NOMO-1 treated with DMSO at 0.1 percent for 48 hours (cell line): Measurements from ENCODE around the gene PDZD4.

ENCODE experiments used
- DNase-seq: peaks from one replicate; lab custom pipeline; 2025; ENCODE audit not compliant: unreplicated experiment; lab: John Stamatoyannopoulos, UW

The PDZD4 gene, protein sequence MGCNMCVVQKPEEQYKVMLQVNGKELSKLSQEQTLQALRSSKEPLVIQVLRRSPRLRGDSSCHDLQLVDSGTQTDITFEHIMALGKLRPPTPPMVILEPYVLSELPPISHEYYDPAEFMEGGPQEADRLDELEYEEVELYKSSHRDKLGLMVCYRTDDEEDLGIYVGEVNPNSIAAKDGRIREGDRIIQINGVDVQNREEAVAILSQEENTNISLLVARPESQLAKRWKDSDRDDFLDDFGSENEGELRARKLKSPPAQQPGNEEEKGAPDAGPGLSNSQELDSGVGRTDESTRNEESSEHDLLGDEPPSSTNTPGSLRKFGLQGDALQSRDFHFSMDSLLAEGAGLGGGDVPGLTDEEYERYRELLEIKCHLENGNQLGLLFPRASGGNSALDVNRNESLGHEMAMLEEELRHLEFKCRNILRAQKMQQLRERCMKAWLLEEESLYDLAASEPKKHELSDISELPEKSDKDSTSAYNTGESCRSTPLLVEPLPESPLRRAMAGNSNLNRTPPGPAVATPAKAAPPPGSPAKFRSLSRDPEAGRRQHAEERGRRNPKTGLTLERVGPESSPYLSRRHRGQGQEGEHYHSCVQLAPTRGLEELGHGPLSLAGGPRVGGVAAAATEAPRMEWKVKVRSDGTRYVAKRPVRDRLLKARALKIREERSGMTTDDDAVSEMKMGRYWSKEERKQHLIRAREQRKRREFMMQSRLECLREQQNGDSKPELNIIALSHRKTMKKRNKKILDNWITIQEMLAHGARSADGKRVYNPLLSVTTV

GRCh38 chrX:153829799-153830639, at the start of gene PDZD4:
TSS of gene PDZD4 (minus strand) at chrX:153830544. CDS start at chrX:153830298, 246 bp downstream.
- DNase-seq: no peak

DNA sequence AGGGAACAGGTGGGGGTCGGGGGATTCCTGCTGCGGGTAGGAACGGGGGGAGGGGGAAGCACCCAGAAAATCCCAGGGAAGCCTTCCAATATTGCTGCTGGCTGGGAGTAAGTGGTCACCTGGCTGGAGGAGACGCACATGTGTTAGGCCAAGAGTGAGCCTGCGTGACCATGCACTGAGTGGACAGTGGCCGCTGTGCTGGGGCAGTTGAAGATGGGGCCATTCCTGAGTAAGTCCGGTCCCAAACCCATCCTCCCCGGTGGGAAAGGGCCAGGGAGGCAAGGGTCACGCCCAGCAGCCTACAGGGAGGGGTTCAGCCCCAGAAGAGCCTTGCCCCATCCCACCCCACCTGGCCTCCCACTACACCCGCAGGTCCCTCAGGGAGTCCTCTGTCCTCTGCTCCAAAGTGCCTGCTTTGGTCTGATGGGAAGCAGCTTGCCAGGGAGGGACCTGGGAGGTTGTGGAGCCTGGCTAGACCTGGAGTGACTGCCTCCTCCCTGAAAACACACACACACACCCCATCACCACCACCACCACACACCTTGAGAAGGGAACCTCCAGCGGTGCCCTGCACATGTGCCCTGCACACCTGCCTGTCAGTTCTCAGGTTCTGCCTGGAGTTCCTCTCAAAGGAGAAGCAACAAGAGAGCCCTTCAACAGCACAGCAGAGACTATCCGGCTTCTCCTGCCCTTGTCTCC, 49.5 kb upstream of the PDZD4 start:
- DNase-seq: no peak

DNA sequence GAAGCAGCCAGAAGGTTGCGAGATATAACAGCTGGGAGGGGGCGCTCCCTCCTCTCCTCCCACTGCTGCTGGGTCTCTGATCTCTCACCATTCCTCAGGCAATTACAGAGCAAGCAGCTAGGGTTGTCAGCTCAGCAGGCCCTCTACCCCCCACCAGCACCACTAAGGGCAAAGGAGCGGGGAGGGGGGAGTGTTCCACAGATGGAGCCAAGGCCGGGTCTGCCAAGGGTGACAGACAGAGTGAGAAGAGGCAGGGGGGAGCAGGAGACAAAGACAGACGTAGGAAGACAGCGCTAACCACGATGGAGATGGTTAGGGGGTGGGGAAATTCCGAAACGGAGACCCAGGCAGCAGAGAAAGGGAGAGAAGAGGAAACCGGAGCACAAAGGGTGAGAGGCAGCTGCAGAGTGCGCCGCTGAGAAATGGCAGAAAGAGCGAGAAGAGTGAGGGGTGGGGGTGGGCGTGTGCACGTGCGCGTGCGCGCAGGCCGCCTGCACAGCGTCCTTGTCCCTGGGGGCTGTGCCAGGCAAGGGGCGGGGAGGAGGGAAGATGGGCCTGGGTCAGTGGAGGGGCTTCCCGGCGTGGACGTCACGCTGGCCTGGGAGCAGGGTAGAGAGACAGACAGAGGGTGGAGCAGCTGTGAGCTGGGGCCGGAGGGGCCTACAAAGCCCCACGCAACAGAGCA, 48.8 kb upstream of the PDZD4 start:
- no peak for DNase-seq

DNA sequence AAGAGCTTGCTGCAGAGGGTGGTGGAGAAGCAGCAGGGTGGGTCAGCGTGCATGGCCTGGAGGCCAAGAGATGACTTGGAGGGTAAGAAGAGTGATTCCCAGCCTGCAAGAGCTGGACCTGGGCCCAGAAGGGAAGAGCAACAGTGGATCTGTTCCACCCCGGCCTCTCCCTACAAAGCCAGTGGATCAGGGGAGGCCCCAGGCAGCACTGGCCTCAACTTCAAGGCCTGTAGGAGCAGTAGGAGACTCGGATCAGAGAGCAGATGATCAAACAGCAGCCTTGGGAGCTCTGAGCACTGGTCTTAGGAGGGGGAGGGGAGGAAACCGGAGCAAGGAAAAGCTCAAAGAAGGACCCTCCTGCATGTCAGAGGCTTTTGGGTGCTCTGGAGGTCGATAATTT, 48.0 kb upstream of the PDZD4 start:
- no peak for DNase-seq

- DNase-seq: no peak
These were observed 47.4 kb upstream of the PDZD4 start for GRCh38 chrX:153877571-153878261.

- DNase-seq: no peak
These were observed 45.8 kb upstream of the PDZD4 start for GRCh38 chrX:153876112-153876491.

GRCh38 chrX:153875391-153876111, 45.2 kb upstream of the PDZD4 start:
- peak; percentile 39 for DNase-seq

- no peak for DNase-seq
These were observed 44.2 kb upstream of the PDZD4 start for GRCh38 chrX:153874366-153875125.

GRCh38 chrX:153874085-153874365, 43.7 kb upstream of the PDZD4 start:
- DNase-seq: no peak

DNA sequence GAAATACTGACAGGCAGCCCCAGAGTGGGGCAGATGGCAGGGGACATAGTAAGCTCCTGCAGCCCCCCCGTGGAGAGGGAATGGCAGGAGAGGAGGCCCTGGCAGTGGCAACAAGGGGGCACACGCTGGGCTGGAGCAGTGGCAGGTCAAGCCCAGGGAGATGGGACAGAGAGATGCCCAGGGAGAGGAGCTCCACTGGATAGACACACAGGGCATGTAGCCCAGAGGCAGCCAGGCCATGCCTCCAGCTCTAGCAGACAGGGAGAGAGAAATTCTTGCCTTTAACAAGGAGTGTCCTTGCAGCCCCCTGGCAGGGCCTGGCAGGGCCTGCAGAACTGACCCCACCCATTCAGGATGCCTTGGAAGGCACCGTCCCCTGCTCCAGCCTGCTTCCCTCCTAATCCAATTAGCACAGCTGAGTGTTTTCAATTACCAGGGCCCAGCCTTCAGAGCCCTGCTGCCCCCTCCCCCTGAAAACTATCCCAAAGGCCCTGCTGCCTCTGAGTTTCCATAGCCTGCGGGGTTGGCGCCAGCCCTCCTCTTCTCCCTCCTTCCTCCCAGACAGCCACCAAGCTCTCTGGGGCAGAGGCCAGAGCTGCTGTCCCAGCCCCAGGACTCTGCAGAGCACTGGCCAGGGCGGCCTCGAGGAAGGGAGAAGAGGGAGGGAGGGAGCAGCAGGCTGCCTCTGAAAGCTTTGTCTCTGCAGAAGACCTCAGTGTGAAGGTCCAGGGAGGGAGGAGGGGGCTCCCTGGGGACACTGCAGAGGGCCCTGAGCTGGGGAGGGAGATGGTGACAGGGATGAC, 43.1 kb upstream of the PDZD4 start:
- no peak for DNase-seq

DNA sequence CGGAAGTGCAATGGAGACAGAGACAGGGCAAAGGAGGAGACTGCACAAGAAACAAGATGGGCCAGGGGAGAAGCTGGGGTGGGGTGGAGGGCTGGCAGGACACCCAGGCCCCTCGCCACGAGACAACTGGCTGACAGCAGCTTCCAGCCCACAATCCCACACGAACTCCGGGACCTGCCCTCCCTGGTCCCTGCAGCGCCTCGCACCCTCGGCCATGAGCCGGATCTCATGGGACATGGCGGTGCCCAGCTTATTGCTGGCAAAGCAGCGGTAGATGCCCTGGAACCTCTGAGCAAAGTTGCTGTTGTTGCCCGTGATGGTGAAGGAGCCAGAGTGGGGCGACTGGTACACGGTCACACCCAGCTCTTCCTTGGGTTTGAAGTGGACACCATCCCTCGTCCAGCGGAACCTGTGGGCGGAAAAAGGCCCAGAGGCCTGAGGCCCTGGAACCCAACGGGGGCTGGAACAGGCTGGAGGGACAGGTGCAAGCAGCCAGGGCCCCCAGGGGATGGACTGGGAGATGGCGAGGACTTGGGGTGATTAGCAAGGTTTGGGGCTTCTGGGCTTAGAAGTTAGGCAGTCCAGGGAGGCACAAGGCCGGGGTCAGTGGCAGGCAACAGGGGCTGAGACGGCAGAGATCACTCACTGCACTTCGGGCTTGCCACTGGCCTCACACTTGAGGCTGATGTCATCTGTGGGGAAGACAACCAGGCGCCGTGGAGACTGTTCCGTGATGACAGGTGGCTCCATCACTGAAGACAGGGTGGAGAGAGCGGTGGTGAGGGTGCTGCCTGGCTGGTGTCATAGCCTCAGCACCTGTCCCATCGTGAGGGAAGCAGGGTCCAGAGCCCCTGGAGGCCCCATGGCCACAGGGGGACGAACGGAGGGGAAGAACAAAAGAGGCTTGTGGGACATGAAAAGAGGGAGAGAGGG, 41.9 kb upstream of the PDZD4 start:
- no peak for DNase-seq

- DNase-seq: no peak
These were observed 41.1 kb upstream of the PDZD4 start for GRCh38 chrX:153871451-153871850.

- no peak for DNase-seq
These were observed 40.5 kb upstream of the PDZD4 start for GRCh38 chrX:153870791-153871360.

DNA sequence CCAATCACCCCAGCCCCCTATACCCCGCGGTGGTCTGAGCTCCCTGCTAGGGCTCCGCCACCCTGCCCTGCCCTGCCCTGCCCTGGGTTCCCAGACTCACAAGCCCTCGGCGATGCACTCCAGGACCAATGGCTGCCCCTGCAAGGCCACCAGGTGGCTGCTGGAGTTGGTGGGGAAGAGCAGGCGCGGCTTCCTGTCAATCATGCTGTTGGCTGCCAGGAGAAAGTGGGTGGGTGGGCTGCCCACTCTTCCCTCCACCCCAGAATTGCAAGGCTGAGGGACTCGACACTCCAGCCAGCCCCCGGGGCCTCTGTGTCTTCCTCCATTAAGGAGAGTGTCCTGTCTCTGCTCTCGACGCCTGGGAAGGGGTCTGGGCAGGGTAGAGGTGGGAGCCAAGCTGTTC, 39.9 kb upstream of the PDZD4 start:
- no peak for DNase-seq

DNA sequence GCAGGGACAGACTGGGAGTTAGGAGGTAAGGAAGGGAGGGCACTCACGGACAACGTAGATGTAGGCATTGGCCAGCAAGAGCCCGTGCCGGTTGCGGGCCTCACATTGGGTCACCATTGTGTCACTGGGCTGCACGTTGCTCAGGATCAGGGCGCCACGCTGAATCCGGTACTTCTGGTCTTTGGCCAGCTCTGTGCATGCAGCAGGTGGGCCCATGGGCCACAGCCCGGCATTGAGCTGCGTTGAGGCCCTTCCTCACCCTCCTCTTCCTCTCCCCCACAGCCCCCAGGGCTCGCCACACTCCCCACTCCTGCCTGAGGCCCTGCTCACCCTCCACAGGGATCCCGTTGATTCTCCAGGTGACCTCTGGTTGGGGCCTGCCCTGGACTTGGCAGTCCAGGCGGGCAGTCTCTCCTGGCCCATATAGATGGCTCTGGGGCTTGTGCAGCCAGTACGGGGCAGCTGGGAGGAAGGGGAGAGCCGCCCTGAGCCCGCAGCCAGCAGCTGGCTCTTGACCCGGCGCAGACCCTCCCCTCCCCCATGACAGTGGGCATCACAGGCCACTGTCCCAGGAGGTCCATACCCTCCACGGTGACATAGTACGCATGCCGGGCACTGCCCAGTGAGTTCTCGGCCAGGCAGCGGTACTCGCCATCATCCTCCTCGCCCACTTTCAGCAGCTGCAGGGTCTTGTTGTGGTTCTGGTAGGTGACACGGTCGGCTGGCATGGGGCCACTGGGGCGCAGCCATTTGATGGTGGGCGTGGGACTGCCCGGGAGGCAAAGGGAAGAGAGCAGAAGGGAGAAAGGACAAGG, 39.3 kb upstream of the PDZD4 start:
- DNase-seq: no peak
